Endothelial cell of umbilical vein (primary cell): ENCODE measurements around the gene PRKG1. TPM values are rescaled to one million over a fixed set of nuclear protein-coding genes. Genes with fewer than 3 reads are reported as not detected.

Experiments used
- BruUV-seq: library from RNA; stranded (reverse); fragments of 400-500 nt; replicated peaks from 2 replicates; lab custom pipeline; 2021; lab: Mats Ljungman, UMichigan
- CTCF ChIA-PET: fragments of 300-600, 350-600 bp; sonication (Branson Sonifier 250); formaldehyde crosslinking; loops from one replicate; lab custom pipeline; 2021; ENCODE audit warnings: antibody characterized with exemption, inconsistent platforms; lab: Charles Lee
- POLR2A ChIA-PET: fragments of 300-600, 350-600 bp; sonication (Branson Sonifier 250); formaldehyde crosslinking; loops from one replicate; lab custom pipeline; 2021; ENCODE audit warnings: antibody characterized with exemption, inconsistent platforms; lab: Charles Lee
- DNase-seq: peaks from one replicate; pipeline ENCODE4 v3.0.0-alpha.2; 2011; ENCODE audit warnings: low read depth, low spot score
- FAIRE-seq: peaks from 2 replicates; lab custom pipeline; 2011; peaks lifted over from hg19 to GRCh38; lab: Jason Lieb, UNC
- H2AFZ ChIP-seq: 2 replicates; pipeline ENCODE4 v1.6.0; 2012; ENCODE audit warnings: low read depth, low read length, control low read depth, inconsistent platforms
- H3K27ac ChIP-seq: 2 replicates; pipeline ENCODE4 v1.5.1; 2011; ENCODE audit warnings: low read depth, mild to moderate bottlenecking, control low read depth, low read length, moderate library complexity; ENCODE audit not compliant: insufficient read depth
- H3K27me3 ChIP-seq, 2 experiments: 2 replicates each; pipeline versions ENCODE4 v1.6.0 to v1.6.1; 2011; ENCODE audit warnings: low read length in 2 of 2, mixed read lengths in 1 of 2; ENCODE audit not compliant: control insufficient read depth in 2 of 2, insufficient read depth in 2 of 2
- H3K36me3 ChIP-seq, 2 experiments: 2 replicates in 1 of 2; 3 replicates in 1 of 2; pipeline ENCODE4 v1.5.1; 2011; ENCODE audit warnings: low read length in 2 of 2, mild to moderate bottlenecking in 1 of 2, moderate library complexity in 1 of 2; ENCODE audit not compliant: control insufficient read depth in 2 of 2, insufficient read depth in 2 of 2; ENCODE audit errors: extremely low read depth in 1 of 2
- H3K4me1 ChIP-seq: 3 replicates; pipeline ENCODE4 v1.5.1; 2011; ENCODE audit warnings: mild to moderate bottlenecking, low read length; ENCODE audit not compliant: control insufficient read depth, insufficient read depth; ENCODE audit errors: extremely low read depth
- H3K4me2 ChIP-seq: 2 replicates; pipeline ENCODE4 v1.6.1; 2011; ENCODE audit warnings: low read length, control low read depth, mixed read lengths; ENCODE audit not compliant: insufficient read depth
- H3K4me3 ChIP-seq, 3 experiments: fragments of 200-600 bp in 1 of 3; sonication (generic), shearing (Covaris generic) in 1 of 3; replicated peaks in 1 of 3; 2 replicates each; pipeline ENCODE4 v1.5.1; 2011 to 2016; ENCODE audit warnings: control low read depth in 3 of 3, low read length in 3 of 3, mild to moderate bottlenecking in 2 of 3, inconsistent platforms in 1 of 3, low read depth in 1 of 3, moderate library complexity in 1 of 3; ENCODE audit not compliant: insufficient read depth in 1 of 3
- H3K79me2 ChIP-seq: 2 replicates; pipeline ENCODE4 v1.6.0; 2012; ENCODE audit warnings: low read length, inconsistent platforms; ENCODE audit not compliant: control insufficient read depth, insufficient read depth
- H3K9ac ChIP-seq: replicated peaks from 2 replicates; pipeline ENCODE3; 2011; ENCODE audit warnings: low read length, control low read depth; ENCODE audit not compliant: insufficient read depth; ENCODE audit errors: extremely low read depth
- H3K9me1 ChIP-seq: replicated peaks from 3 replicates; pipeline ENCODE4 v1.6.0; 2011; ENCODE audit warnings: mild to moderate bottlenecking, low read length; ENCODE audit not compliant: control insufficient read depth, insufficient read depth; ENCODE audit errors: extremely low read depth
- H3K9me3 ChIP-seq: replicated peaks from 2 replicates; pipeline ENCODE4 v1.5.1; 2012; ENCODE audit warnings: low read length, inconsistent platforms; ENCODE audit not compliant: control insufficient read depth, insufficient read depth
- H4K20me1 ChIP-seq: replicated peaks from 2 replicates; pipeline ENCODE3; 2011; ENCODE audit warnings: mild to moderate bottlenecking, low read length; ENCODE audit not compliant: control insufficient read depth, insufficient read depth; ENCODE audit errors: extremely low read depth
- CTCF ChIP-seq, 2 donors: IDR thresholded peaks; 1 replicate in 1 of 2; 2 replicates in 1 of 2; pipeline ENCODE4 v1.5.1; 2011; ENCODE audit warnings: low read length in 2 of 2, mild to moderate bottlenecking in 2 of 2, moderate library complexity in 2 of 2, control low read depth in 1 of 2, inconsistent platforms in 1 of 2, low read depth in 1 of 2; ENCODE audit not compliant: insufficient read depth in 1 of 2; ENCODE audit errors: extremely low read depth in 1 of 2
- EZH2 ChIP-seq: IDR thresholded peaks from 2 replicates; pipeline ENCODE4 v1.6.1; 2012; ENCODE audit warnings: borderline replicate concordance, low read depth, mild to moderate bottlenecking, moderate library complexity, low read length, inconsistent platforms; ENCODE audit not compliant: severe bottlenecking
- FOS ChIP-seq: IDR thresholded peaks from 2 replicates; pipeline ENCODE4 v1.6.1; 2011; ENCODE audit warnings: mild to moderate bottlenecking, low read length, moderate library complexity, borderline replicate concordance; ENCODE audit not compliant: insufficient read depth
- GATA2 ChIP-seq: IDR thresholded peaks from 2 replicates; pipeline ENCODE4 v1.7.0; 2011; ENCODE audit warnings: low read depth, mild to moderate bottlenecking, moderate library complexity, mixed read lengths, low read length; ENCODE audit not compliant: insufficient read length, insufficient read depth
- JUN ChIP-seq: IDR thresholded peaks from 2 replicates; pipeline ENCODE4 v1.6.1; 2011; ENCODE audit warnings: borderline replicate concordance, low read depth; ENCODE audit not compliant: insufficient read length, insufficient read depth
- MAX ChIP-seq: IDR thresholded peaks from 2 replicates; pipeline ENCODE4 v1.6.1; 2011; ENCODE audit not compliant: insufficient read depth, insufficient read length
- MYC ChIP-seq: IDR thresholded peaks from one replicate; pipeline ENCODE4 v1.6.1; 2011; ENCODE audit warnings: mild to moderate bottlenecking, low read depth, low read length
- POLR2A ChIP-seq: IDR thresholded peaks from 2 replicates; pipeline ENCODE4 v1.6.1; 2012; ENCODE audit warnings: low read depth, mild to moderate bottlenecking, control low read depth, low read length
- POLR2AphosphoS5 ChIP-seq: IDR thresholded peaks from 2 replicates; pipeline ENCODE4 v1.6.1; 2012; ENCODE audit warnings: low read depth, mild to moderate bottlenecking, control low read depth, low read length, moderate library complexity; ENCODE audit not compliant: insufficient read depth
- dilution Hi-C: fragments of 300-500 bp; cut with MboI; formaldehyde crosslinking; loops from one replicate; pipeline ENCODE4 v1.15.0; 2019; ENCODE audit warnings: low sequenced_read_pairs; ENCODE audit not compliant: extremely low pct_ligation_motif_present
- intact Hi-C: fragments of 100-400 bp; cut with micrococcal nuclease; formaldehyde crosslinking; loops from one replicate; pipeline ENCODE4 v1.10.0; 2022
- polyA plus RNA-seq, 4 experiments: library from polyadenylated mRNA; depleted of rRNA in 3 of 4; stranded (reverse) in 3 of 4; unstranded in 1 of 4; fragments of >200 nt; gene quantifications; 2 replicates each; pipeline versions ENCODE4 v1.2.1 to v1.2.3, GENCODE V29; 2011 to 2012; ENCODE audit warnings: missing spikeins in 1 of 4
- total RNA-seq: library from RNA; stranded (reverse); gene quantifications from 2 replicates; pipeline ENCODE4 v1.2.3, GENCODE V29; 2021

PRKG1 gene
- total and polyA plus RNA-seq, 2 donors (not counting 3 experiments of a cell fraction or from before 2014, with no cell fraction given) = 0.01 to 0.18 TPM

- ChIA-PET CTCF (no interaction called here), POLR2A (no interaction called here)
- Histone ChIP-seq H3K4me3 (no peak overlapping the region), H3K36me3 (no peaks in the 10 kb centered on the region), H4K20me1 (no peaks in the 10 kb centered on the region), H3K9me3 (no peaks in the 10 kb centered on the region), H2AFZ (no peak overlapping the region), H3K4me2 (no peak overlapping the region), H3K27me3 (no peaks in the 10 kb centered on the region), H3K27ac (no peak overlapping the region), H3K4me1 (peaks cover 5% of the 10 kb centered on the region), H3K9me1 (no peaks in the 10 kb centered on the region), H3K79me2 (no peaks in the 10 kb centered on the region), H3K9ac (no peak overlapping the region)
- intact Hi-C loops (no loop called here), dilution Hi-C loops (no loop called here)
- no peak for TF ChIP-seq EZH2
- TF ChIP-seq MYC = no peak
- TF ChIP-seq MAX = no peak
- TF ChIP-seq JUN = no peak
- no peak for TF ChIP-seq FOS
- TF ChIP-seq CTCF (IDR thresholded peaks at IDR 0.05; ENCODE audit: extremely low read depth in 1 of 2, insufficient read depth in 1 of 2, low read depth in 1 of 2, low read length in 2 of 2) = no peak
- TF ChIP-seq POLR2A = no peak
- TF ChIP-seq POLR2AphosphoS5 = no peak
- TF ChIP-seq GATA2 = no peak
- FAIRE-seq = no peak
- BruUV-seq = no TSS peak
- no peak for DNase-seq
Observed at GRCh38 chr10:52346394-52347326, 1272.4 kb downstream of the PRKG1 start.
